ENCODE data around the gene SCRT2. TPM values are rescaled to one million over a fixed set of nuclear protein-coding genes. Genes with fewer than 3 reads are reported as not detected.
"Not testable (repeated sequence)": the region's sequence is repeated elsewhere in the genome, so short reads cannot be mapped to it uniquely, and the experiment has no call there.

Gene SCRT2
- total RNA-seq, 1 donor from 2014 or later = not detected

DNA sequence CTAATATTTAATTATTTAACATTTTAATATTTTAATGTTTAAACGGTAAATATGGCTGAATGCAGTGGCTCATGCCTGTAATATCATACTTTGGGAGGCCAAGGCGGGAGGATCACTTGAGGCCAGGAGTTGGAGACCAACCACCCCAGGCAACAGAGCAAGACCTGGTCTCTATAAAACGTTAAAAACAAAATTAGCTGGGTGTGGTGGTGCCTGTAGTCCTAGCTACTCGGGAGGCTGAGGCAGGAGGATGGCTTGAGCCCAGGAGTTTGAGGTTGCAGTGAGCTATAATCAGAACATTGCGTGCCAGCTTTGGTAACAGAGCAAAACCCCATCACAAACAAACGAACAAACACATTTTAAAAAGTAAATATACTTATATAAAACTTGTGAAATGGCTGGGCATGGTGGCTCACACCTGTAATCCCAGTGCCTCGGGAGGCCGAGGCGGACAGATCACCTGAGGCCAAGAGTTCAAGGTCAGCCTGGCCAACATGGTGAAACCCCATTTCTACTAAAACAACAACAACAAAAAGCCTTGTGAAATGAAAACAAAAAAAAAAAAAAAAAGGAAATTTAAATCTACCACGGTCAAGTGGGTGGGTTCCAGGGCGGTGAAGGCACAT lies 30.8 kb downstream of the SCRT2 start:
- no peaks in the 10 kb centered on the region for H3K27me3 ChIP-seq
- peaks cover 6% of the 10 kb centered on the region for H3K9me3 Mint-ChIP-seq
- no peak for TF ChIP-seq EZH2 (IDR thresholded peaks at IDR 0.05)
- TF ChIP-seq CTCF (IDR thresholded peaks at IDR 0.05) = no peak
- no peak for TF ChIP-seq EZH2phosphoT487 (IDR thresholded peaks at IDR 0.05)
- H3K36me3 ChIP-seq = no peaks in the 10 kb centered on the region
- no peak overlapping the region for H3K27ac ChIP-seq
- H3K79me2 ChIP-seq (ENCODE audit: low read depth) = no peaks in the 10 kb centered on the region
- H3K9me3 ChIP-seq (ENCODE audit: low read depth) = no peaks in the 10 kb centered on the region
- H3K9ac ChIP-seq = no peak overlapping the region
- no peak overlapping the region for H3K27ac Mint-ChIP-seq
- no peak overlapping the region for H3K4me2 ChIP-seq
- H3K4me1 Mint-ChIP-seq = peaks cover 11% of the 10 kb centered on the region
- DNase-seq (ENCODE audit: low spot score) = no peak
- peaks cover 31% of the 10 kb centered on the region for H3F3A ChIP-seq (ENCODE audit: low read depth)
- H3K4me3 Mint-ChIP-seq = no peak overlapping the region
- peaks cover 7% of the 10 kb centered on the region for H4K20me1 ChIP-seq (ENCODE audit: low read depth)
- H3K4me3 ChIP-seq = no peak overlapping the region
- H2AFZ ChIP-seq (replicated peaks) = no peak overlapping the region
- no peaks in the 10 kb centered on the region for H3K4me1 ChIP-seq
- H3K36me3 Mint-ChIP-seq = peaks cover 6% of the 10 kb centered on the region
- H3K27me3 Mint-ChIP-seq (ENCODE audit: insufficient read depth, low read depth) = peaks cover 9% of the 10 kb centered on the region

DNA sequence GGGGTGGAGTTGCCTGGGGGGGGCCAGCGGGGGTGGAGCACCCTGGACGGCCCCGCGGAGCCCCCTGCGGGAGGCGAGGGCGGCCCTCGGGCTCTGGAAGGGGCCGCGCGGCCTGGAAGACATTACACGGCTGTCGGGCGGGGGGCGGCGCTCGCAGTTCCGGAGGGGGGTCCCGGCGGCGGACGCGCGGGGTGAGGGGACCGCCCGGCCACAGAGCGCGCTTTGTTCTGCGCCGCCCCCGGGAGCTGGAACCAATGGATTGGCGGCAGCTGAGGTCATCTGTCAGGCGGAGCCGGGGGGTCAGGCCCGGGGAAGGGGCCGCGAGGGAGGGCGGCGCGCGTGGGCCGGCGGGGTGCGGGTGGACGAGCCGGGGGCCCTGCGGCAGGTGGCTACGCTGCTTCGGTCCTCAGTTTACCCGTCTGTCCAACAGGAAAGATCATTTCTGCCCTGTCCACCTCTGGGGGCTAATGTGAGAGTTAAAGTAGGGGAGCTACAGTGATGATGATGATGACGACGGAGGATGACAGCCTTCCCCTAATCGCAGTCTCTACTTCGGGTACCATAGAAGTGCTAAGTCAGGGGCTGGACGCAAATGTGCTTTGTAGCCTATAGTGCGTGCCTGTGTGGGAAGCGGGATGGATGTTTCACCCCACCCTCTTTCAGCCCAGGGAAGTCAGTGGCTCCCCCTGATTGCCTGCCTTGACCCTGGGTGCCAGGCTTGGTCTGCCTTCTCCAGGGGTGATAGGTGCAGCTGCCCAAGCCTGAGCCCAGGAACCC lies 33.0 kb downstream of the SCRT2 start:
- H3K36me3 ChIP-seq = no peaks in the 10 kb centered on the region
- H4K20me1 ChIP-seq (ENCODE audit: low read depth) = peaks cover 7% of the 10 kb centered on the region
- Mint-ChIP-seq H3K27me3 (ENCODE audit: insufficient read depth, low read depth) (peaks cover 9% of the 10 kb centered on the region), H3K27ac (no peak overlapping the region), H3K9me3 (peaks cover 6% of the 10 kb centered on the region), H3K4me3 (peak overlapping the region; percentile 64), H3K4me1 (peaks cover 11% of the 10 kb centered on the region), H3K36me3 (no peaks in the 10 kb centered on the region)
- H3F3A ChIP-seq (ENCODE audit: low read depth) = peaks cover 31% of the 10 kb centered on the region
- no peaks in the 10 kb centered on the region for H3K79me2 ChIP-seq (ENCODE audit: low read depth)
- H3K9ac ChIP-seq = no peak overlapping the region
- TF ChIP-seq EZH2 (IDR thresholded peaks at IDR 0.05) (no peak), EZH2phosphoT487 (IDR thresholded peaks at IDR 0.05) (no peak), CTCF (IDR thresholded peaks at IDR 0.05) (no peak)
- H3K4me2 ChIP-seq = no peak overlapping the region
- no peak overlapping the region for H3K4me3 ChIP-seq
- no peak overlapping the region for H2AFZ ChIP-seq (replicated peaks)
- no peaks in the 10 kb centered on the region for H3K4me1 ChIP-seq
- DNase-seq (ENCODE audit: low spot score) = peak; percentile 67
- H3K27ac ChIP-seq = no peak overlapping the region
- H3K27me3 ChIP-seq = no peaks in the 10 kb centered on the region
- H3K9me3 ChIP-seq (ENCODE audit: low read depth) = no peaks in the 10 kb centered on the region

DNA sequence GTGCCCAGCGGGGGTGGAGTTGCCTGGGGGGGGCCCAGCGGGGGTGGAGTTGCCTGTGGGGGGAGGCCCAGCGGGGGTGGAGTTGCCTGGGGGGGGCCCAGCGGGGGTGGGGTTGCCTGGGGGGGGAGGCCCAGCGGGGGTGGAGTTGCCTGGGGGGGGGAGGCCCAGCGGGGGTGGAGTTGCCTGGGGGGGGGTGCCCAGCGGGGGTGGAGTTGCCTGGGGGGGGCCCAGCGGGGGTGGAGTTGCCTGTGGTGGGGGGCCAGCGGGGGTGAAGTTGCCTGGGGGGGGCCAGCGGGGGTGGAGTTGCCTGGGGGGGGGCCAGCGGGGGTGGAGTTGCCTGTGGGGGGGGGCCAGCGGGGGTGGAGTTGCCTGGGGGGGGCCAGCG lies 33.6 kb downstream of the SCRT2 start:
- not testable (repeated sequence) for H3K36me3 ChIP-seq, H3K4me2 ChIP-seq

DNA sequence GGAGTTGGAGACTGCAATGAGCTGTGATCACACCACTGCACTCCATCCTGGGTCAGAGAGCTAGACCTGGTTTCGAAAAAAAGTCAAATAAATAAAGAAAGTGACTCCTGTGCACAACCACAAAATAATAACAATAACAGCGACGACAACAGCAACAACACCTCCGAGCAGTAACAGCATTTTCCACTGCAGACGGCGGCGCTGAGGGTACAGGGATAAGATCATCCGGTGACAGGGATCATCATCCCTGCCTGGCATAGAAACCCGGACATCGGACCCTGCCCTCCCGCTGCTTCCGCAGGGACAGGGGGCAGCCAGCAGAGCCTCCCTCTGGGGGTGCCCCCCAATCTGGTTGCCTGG lies 34.1 kb downstream of the SCRT2 start:
- Mint-ChIP-seq H3K4me1 (peaks cover 11% of the 10 kb centered on the region), H3K27me3 (ENCODE audit: insufficient read depth, low read depth) (peaks cover 9% of the 10 kb centered on the region), H3K36me3 (no peaks in the 10 kb centered on the region), H3K27ac (no peak overlapping the region), H3K4me3 (peak overlapping the region; percentile 6), H3K9me3 (peaks cover 6% of the 10 kb centered on the region)
- Histone ChIP-seq H3K36me3 (no peaks in the 10 kb centered on the region), H3K4me2 (no peak overlapping the region), H2AFZ (replicated peaks) (no peak overlapping the region), H3F3A (ENCODE audit: low read depth) (peaks cover 31% of the 10 kb centered on the region), H3K4me1 (no peaks in the 10 kb centered on the region), H3K4me3 (no peak overlapping the region), H3K9me3 (ENCODE audit: low read depth) (no peaks in the 10 kb centered on the region), H4K20me1 (ENCODE audit: low read depth) (peaks cover 7% of the 10 kb centered on the region), H3K9ac (no peak overlapping the region), H3K27ac (no peak overlapping the region), H3K27me3 (no peaks in the 10 kb centered on the region), H3K79me2 (ENCODE audit: low read depth) (no peaks in the 10 kb centered on the region)
- peak; percentile 53 for DNase-seq (ENCODE audit: low spot score)
- TF ChIP-seq EZH2 (IDR thresholded peaks at IDR 0.05) (no peak), CTCF (IDR thresholded peaks at IDR 0.05) (no peak), EZH2phosphoT487 (IDR thresholded peaks at IDR 0.05) (no peak)

More for the DNA sequence above, 33.6 kb downstream of the SCRT2 start:
- H3K36me3 Mint-ChIP-seq; H3K27ac Mint-ChIP-seq; H3K9ac ChIP-seq; H3K9me3 ChIP-seq (ENCODE audit: low read depth); H3K79me2 ChIP-seq (ENCODE audit: low read depth); H3K27me3 Mint-ChIP-seq (ENCODE audit: insufficient read depth, low read depth); H3K27me3 ChIP-seq; H3K4me1 ChIP-seq; H4K20me1 ChIP-seq (ENCODE audit: low read depth); H2AFZ ChIP-seq (replicated peaks); H3K9me3 Mint-ChIP-seq; H3K4me3 Mint-ChIP-seq; H3K4me3 ChIP-seq; H3K27ac ChIP-seq; DNase-seq (ENCODE audit: low spot score): not testable (repeated sequence)
- peaks cover 11% of the 10 kb centered on the region for H3K4me1 Mint-ChIP-seq
- peaks cover 31% of the 10 kb centered on the region for H3F3A ChIP-seq (ENCODE audit: low read depth)

Data from neural progenitor cell (in vitro differentiated cells).